Liver (tissue), 3 donors: ENCODE results near the gene SLFN14.

Source experiments
- GABPA ChIP-seq, 2 donors: IDR thresholded peaks in 1 of 2; conservative IDR thresholded peaks in 1 of 2; 2 replicates each; pipeline ENCODE4 v1.6.1; 2016; ENCODE audit warnings: antibody characterized with exemption in 2 of 2, mild to moderate bottlenecking in 1 of 2, moderate library complexity in 1 of 2
- HNF4A ChIP-seq, 2 donors: conservative IDR thresholded peaks; 2 replicates each; pipeline ENCODE4 v1.6.1; 2016; ENCODE audit warnings: antibody characterized with exemption in 2 of 2, mild to moderate bottlenecking in 2 of 2
- NR2F2 ChIP-seq: IDR thresholded peaks from 2 replicates; pipeline ENCODE4 v1.6.1; 2016; ENCODE audit warnings: antibody characterized with exemption
- RAD21 ChIP-seq, 2 donors: IDR thresholded peaks; 2 replicates each; pipeline ENCODE4 v1.6.1; 2016; ENCODE audit warnings: antibody characterized with exemption in 2 of 2, mild to moderate bottlenecking in 2 of 2
- SP1 ChIP-seq: IDR thresholded peaks from 2 replicates; pipeline ENCODE4 v1.6.1; 2018; ENCODE audit warnings: antibody characterized with exemption, mild to moderate bottlenecking
- TAF1 ChIP-seq: conservative IDR thresholded peaks from 2 replicates; pipeline ENCODE4 v1.6.1; 2016; ENCODE audit warnings: antibody characterized with exemption, mild to moderate bottlenecking
- YY1 ChIP-seq: IDR thresholded peaks from 2 replicates; pipeline ENCODE4 v1.6.1; 2016; ENCODE audit warnings: antibody characterized with exemption, mild to moderate bottlenecking
- TF ChIP-seq, protein P1 (sequence below): fragments of 150-350 bp; IDR thresholded peaks from 2 replicates; pipeline ENCODE4 v1.5.1; 2017; ENCODE audit warnings: improper control_type of control experiment, low read depth, low read length; ENCODE audit not compliant: missing input control
- TF ChIP-seq, protein P2 (sequence below): IDR thresholded peaks from 2 replicates; pipeline ENCODE4 v1.6.1; 2016; ENCODE audit warnings: antibody characterized with exemption
- TF ChIP-seq, protein P3 (sequence below): IDR thresholded peaks from 2 replicates; pipeline ENCODE4 v1.6.1; 2016; ENCODE audit warnings: antibody characterized with exemption
- donor health status: healthy.
- donor health status: healthy.

DNA sequence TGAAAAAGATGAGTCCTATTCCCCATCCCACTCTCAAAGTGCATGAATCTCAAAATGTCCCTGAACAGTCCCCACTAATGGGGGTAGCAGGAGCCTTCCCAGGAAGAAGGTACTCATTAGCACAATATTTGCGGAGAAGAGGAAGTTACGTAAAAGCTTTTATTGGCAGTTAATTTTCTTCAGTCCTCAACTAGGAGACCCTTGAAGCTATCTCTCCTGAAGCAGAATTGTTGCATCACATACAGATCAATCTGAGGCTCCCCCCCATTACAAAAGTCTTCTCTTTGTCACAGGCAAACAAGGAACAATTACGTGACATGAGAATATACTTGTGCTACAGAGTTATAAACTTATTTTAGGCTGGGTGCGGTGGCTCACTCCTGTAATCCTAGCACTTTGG, 37.3 kb downstream of the SLFN14 start:
- TF ChIP-seq, protein P1, sequence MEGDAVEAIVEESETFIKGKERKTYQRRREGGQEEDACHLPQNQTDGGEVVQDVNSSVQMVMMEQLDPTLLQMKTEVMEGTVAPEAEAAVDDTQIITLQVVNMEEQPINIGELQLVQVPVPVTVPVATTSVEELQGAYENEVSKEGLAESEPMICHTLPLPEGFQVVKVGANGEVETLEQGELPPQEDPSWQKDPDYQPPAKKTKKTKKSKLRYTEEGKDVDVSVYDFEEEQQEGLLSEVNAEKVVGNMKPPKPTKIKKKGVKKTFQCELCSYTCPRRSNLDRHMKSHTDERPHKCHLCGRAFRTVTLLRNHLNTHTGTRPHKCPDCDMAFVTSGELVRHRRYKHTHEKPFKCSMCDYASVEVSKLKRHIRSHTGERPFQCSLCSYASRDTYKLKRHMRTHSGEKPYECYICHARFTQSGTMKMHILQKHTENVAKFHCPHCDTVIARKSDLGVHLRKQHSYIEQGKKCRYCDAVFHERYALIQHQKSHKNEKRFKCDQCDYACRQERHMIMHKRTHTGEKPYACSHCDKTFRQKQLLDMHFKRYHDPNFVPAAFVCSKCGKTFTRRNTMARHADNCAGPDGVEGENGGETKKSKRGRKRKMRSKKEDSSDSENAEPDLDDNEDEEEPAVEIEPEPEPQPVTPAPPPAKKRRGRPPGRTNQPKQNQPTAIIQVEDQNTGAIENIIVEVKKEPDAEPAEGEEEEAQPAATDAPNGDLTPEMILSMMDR, result no peak
- TF ChIP-seq, protein P2, sequence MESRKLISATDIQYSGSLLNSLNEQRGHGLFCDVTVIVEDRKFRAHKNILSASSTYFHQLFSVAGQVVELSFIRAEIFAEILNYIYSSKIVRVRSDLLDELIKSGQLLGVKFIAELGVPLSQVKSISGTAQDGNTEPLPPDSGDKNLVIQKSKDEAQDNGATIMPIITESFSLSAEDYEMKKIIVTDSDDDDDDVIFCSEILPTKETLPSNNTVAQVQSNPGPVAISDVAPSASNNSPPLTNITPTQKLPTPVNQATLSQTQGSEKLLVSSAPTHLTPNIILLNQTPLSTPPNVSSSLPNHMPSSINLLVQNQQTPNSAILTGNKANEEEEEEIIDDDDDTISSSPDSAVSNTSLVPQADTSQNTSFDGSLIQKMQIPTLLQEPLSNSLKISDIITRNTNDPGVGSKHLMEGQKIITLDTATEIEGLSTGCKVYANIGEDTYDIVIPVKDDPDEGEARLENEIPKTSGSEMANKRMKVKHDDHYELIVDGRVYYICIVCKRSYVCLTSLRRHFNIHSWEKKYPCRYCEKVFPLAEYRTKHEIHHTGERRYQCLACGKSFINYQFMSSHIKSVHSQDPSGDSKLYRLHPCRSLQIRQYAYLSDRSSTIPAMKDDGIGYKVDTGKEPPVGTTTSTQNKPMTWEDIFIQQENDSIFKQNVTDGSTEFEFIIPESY, result no peak
- TF ChIP-seq, protein P3, sequence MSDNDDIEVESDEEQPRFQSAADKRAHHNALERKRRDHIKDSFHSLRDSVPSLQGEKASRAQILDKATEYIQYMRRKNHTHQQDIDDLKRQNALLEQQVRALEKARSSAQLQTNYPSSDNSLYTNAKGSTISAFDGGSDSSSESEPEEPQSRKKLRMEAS, result no peak
- TF ChIP-seq SP1 (no peak), TAF1 (no peak), YY1 (no peak), GABPA (IDR thresholded peaks at IDR 0.05 in 1 of 2, conservative IDR thresholded peaks at IDR 0.05 in 1 of 2) (no peak), RAD21 (IDR thresholded peaks at IDR 0.05) (no peak), NR2F2 (no peak), HNF4A (conservative IDR thresholded peaks at IDR 0.05) (no peak)
